Spleen (tissue), 11 donors: ENCODE results near the gene TMEM236. TPM values are rescaled to one million over a fixed set of nuclear protein-coding genes. Genes with fewer than 3 reads are reported as not detected.
A peak's percentile ranks its signal among the peaks of the same experiment; 100 is the strongest.

Experiments used
- DNase-seq: peaks from one replicate; pipeline ENCODE4 v3.0.0-alpha.2; 2020
- H3K27ac ChIP-seq, 8 donors: fragments of 200-600 bp; sonication (generic) in 7 of 8; 1 replicate in 4 of 8; 2 replicates in 4 of 8; pipeline versions ENCODE4 v1.5.0 to v1.8.0; 2016 to 2021; ENCODE audit warnings: inconsistent platforms in 4 of 8, mild to moderate bottlenecking in 4 of 8, moderate library complexity in 1 of 8
- H3K27me3 ChIP-seq, 7 donors: fragments of 200-600 bp; sonication (generic) in 6 of 7; replicated peaks in 1 of 7; 1 replicate in 4 of 7; 2 replicates in 3 of 7; pipeline versions ENCODE4 v1.5.0 to v1.8.0; 2016 to 2021; ENCODE audit warnings: inconsistent platforms in 3 of 7, mild to moderate bottlenecking in 1 of 7
- H3K36me3 ChIP-seq, 6 donors: fragments of 200-600 bp; sonication (generic) in 5 of 6; 1 replicate in 4 of 6; 2 replicates in 2 of 6; pipeline versions ENCODE4 v1.5.0 to v1.8.0; 2016 to 2021; ENCODE audit warnings: inconsistent platforms in 2 of 6
- H3K4me1 ChIP-seq, 6 donors: fragments of 200-600 bp; sonication (generic) in 5 of 6; 1 replicate in 3 of 6; 2 replicates in 3 of 6; pipeline versions ENCODE4 v1.5.0 to v1.8.0; 2016 to 2021; ENCODE audit warnings: inconsistent platforms in 3 of 6
- H3K4me3 ChIP-seq, 8 donors: fragments of 200-600 bp; sonication (generic) in 7 of 8; 1 replicate in 4 of 8; 2 replicates in 4 of 8; pipeline versions ENCODE4 v1.5.0 to v1.8.0; 2016 to 2021; ENCODE audit warnings: inconsistent platforms in 4 of 8, mild to moderate bottlenecking in 4 of 8, moderate library complexity in 2 of 8
- H3K9me3 ChIP-seq, 8 donors: fragments of 200-600 bp; sonication (generic) in 7 of 8; 1 replicate in 4 of 8; 2 replicates in 4 of 8; pipeline versions ENCODE4 v1.5.0 to v1.8.0; 2016 to 2021; ENCODE audit warnings: inconsistent platforms in 4 of 8
- POLR2A ChIP-seq, 3 donors: fragments of 450-650 bp; IDR thresholded peaks; one replicate each; pipeline ENCODE4 v1.5.1; 2017; ENCODE audit warnings: antibody characterized with exemption in 3 of 3, mild to moderate bottlenecking in 1 of 3
- POLR2AphosphoS5 ChIP-seq, 3 donors: sonication (generic); formaldehyde crosslinking; IDR thresholded peaks; one replicate each; pipeline ENCODE4 v1.5.1; 2017; ENCODE audit warnings: antibody characterized with exemption in 3 of 3
- WGBS, 5 donors: extraction: QIAGEN DNeasy Blood & Tissue Kit in 3 of 5; methylation state at CpG; one replicate each; pipeline versions ENCODE4 v1.1.5 to v1.1.7; 2013 to 2018; 5-methylcytosine and 5-hydroxymethylcytosine counted together
- intact Hi-C: fragments of 100-400 bp; cut with DNase I; formaldehyde crosslinking; loops from one replicate; pipeline ENCODE4 v1.15.0; 2023; ENCODE audit warnings: low total_unique reads
- polyA plus RNA-seq, 3 donors: library from polyadenylated mRNA; stranded (reverse); fragments of 200-250 nt; gene quantifications; one replicate each; pipeline ENCODE4 v1.2.1, GENCODE V29; 2013
- total RNA-seq, 7 donors: library from RNA; depleted of rRNA in 3 of 7; stranded (reverse); fragments of >200 nt in 3 of 7; fragmentation: NEBNext Ultra II Directional in 4 of 7; extraction: Animal tissue kit (Norgen Biotek cat#: 25700) in 4 of 7; gene quantifications; one replicate each; pipeline versions ENCODE4 v1.1.0 to v1.2.1, GENCODE V29; 2016 to 2021
- TF ChIP-seq, protein P1 (sequence below), 11 experiments: fragments of 200-600 bp in 7 of 11; fragments of 450-650 bp in 4 of 11; sonication (generic) in 4 of 11; IDR thresholded peaks in 8 of 11; conservative IDR thresholded peaks in 3 of 11; 1 replicate in 7 of 11; 2 replicates in 4 of 11; pipeline versions ENCODE4 v1.4.0 to v1.8.0; 2016 to 2021; ENCODE audit warnings: antibody characterized with exemption in 11 of 11, inconsistent platforms in 4 of 11, mild to moderate bottlenecking in 1 of 11
- donor health status: healthy with polysubstance abuse.
- donor health status: DM: no; HTN: no; CAD: no; lungs with moderate emphysema.
- donor health status: DM: no; HTN: no; CAD: no.
- donor health status: Bipolar disorder and iron deficiency.
- donor health status: healthy.
- donor health status: DM: no; HTN: no; CAD: no.
- donor health status: DM: yes; HTN: yes; CAD: no.

The TMEM236 gene
- total and polyA plus RNA-seq, 10 donors: 0.09 to 1.9 (median 0.62) TPM

DNA sequence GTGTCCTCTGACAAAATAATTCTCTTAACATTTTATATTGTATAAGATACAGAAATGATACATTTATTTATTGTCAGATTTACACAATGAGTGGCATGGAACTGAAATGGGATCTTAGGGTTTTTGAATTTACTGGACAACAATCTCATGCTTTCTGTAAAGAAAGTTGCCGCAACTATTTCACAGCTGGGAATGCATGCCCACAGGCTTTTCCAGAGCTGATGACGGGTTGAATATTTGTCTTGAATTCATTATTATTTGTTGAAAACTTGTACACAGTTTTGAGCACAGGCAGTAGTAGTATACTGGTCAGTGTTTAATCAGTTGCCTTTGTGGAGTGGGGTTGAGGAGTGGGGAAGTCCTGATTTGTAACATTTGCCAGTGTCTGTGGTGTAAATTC is 36.6 kb downstream of the TMEM236 start:
- no peak overlapping the region for H3K4me3 ChIP-seq
- TF ChIP-seq, protein P1, sequence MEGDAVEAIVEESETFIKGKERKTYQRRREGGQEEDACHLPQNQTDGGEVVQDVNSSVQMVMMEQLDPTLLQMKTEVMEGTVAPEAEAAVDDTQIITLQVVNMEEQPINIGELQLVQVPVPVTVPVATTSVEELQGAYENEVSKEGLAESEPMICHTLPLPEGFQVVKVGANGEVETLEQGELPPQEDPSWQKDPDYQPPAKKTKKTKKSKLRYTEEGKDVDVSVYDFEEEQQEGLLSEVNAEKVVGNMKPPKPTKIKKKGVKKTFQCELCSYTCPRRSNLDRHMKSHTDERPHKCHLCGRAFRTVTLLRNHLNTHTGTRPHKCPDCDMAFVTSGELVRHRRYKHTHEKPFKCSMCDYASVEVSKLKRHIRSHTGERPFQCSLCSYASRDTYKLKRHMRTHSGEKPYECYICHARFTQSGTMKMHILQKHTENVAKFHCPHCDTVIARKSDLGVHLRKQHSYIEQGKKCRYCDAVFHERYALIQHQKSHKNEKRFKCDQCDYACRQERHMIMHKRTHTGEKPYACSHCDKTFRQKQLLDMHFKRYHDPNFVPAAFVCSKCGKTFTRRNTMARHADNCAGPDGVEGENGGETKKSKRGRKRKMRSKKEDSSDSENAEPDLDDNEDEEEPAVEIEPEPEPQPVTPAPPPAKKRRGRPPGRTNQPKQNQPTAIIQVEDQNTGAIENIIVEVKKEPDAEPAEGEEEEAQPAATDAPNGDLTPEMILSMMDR (IDR thresholded peaks at IDR 0.05 in 8 of 11, conservative IDR thresholded peaks at IDR 0.05 in 3 of 11): no peak
- no peak for TF ChIP-seq POLR2AphosphoS5 (IDR thresholded peaks at IDR 0.05)
- WGBS, 5 donors: 86 to 100% (median 97%) methylated on average over 2 of the region's 2 CpGs
- no peaks in the 10 kb centered on the region for H3K27me3 ChIP-seq
- H3K9me3 ChIP-seq: no peaks in the 10 kb centered on the region
- no peaks in the 10 kb centered on the region for H3K36me3 ChIP-seq
- intact Hi-C loops: no loop called here
- H3K4me1 ChIP-seq: peaks cover 0 to 37% (median 17%) of the 10 kb centered on the region in 6 donors
- DNase-seq: no peak
- no peak overlapping the region for H3K27ac ChIP-seq

- no peaks in the 10 kb centered on the region for H3K27me3 ChIP-seq
- H3K27ac ChIP-seq: no peak overlapping the region
- WGBS, 5 donors: 94 to 97% (median 95%) methylated on average over 7 of the region's 7 CpGs
- H3K36me3 ChIP-seq: no peaks in the 10 kb centered on the region
- DNase-seq: no peak
- H3K4me1 ChIP-seq: peaks cover 0 to 29% (median 10%) of the 10 kb centered on the region in 6 donors
- intact Hi-C loops: no loop called here
- TF ChIP-seq POLR2A (IDR thresholded peaks at IDR 0.05) (no peak), POLR2AphosphoS5 (IDR thresholded peaks at IDR 0.05) (no peak)
- TF ChIP-seq, protein P1 (IDR thresholded peaks at IDR 0.05 in 8 of 11, conservative IDR thresholded peaks at IDR 0.05 in 3 of 11): no peak
- H3K4me3 ChIP-seq: no peak overlapping the region
- H3K9me3 ChIP-seq: no peaks in the 10 kb centered on the region
Measured at GRCh38 chr10:17789396-17789795, 37.4 kb downstream of the TMEM236 start.

- WGBS, 5 donors: 74 to 89% (median 80%) methylated on average over 2 of the region's 2 CpGs
- intact Hi-C loops: no loop called here
- TF ChIP-seq POLR2A (IDR thresholded peaks at IDR 0.05) (no peak), POLR2AphosphoS5 (IDR thresholded peaks at IDR 0.05) (no peak)
- TF ChIP-seq, protein P1 (IDR thresholded peaks at IDR 0.05 in 8 of 11, conservative IDR thresholded peaks at IDR 0.05 in 3 of 11): no peak
- Histone ChIP-seq H3K4me1 (peaks cover 0 to 17% (median 3%) of the 10 kb centered on the region in 6 donors), H3K27me3 (no peaks in the 10 kb centered on the region), H3K27ac (no peak overlapping the region), H3K36me3 (no peaks in the 10 kb centered on the region), H3K9me3 (no peaks in the 10 kb centered on the region), H3K4me3 (no peak overlapping the region)
- no peak for DNase-seq
Measured at GRCh38 chr10:17790651-17791050, 38.6 kb downstream of the TMEM236 start.

GRCh38 chr10:17792991-17793390 is 41.0 kb downstream of the TMEM236 start:
- Histone ChIP-seq H3K4me1 (peaks cover 0 to 7% (median 0%) of the 10 kb centered on the region in 6 donors), H3K27me3 (no peaks in the 10 kb centered on the region), H3K36me3 (no peaks in the 10 kb centered on the region), H3K27ac (peak overlapping the region in 3 of 8 donors; percentile 21 to 26 (median 21)), H3K4me3 (no peak overlapping the region), H3K9me3 (no peaks in the 10 kb centered on the region)
- no peak for DNase-seq
- TF ChIP-seq POLR2A (IDR thresholded peaks at IDR 0.05): no peak
- no peak for TF ChIP-seq POLR2AphosphoS5 (IDR thresholded peaks at IDR 0.05)
- TF ChIP-seq, protein P1 (IDR thresholded peaks at IDR 0.05 in 8 of 11, conservative IDR thresholded peaks at IDR 0.05 in 3 of 11): no peak
- intact Hi-C loops: no loop called here
